ENCODE measurements around the gene GIPC1. TPM values are rescaled to one million over a fixed set of nuclear protein-coding genes. Genes with fewer than 3 reads are reported as not detected.

The GIPC1 gene
- total RNA-seq, result 79.0 and 100 TPM in 2 replicates

GRCh38 chr19:14496029-14496833 is at the start of gene GIPC1:
Gene GIPC1 (minus strand): TSS chr19:14496127. CDS start chr19:14482976, 13,151 bp downstream.

GRCh38 chr19:14529254-14530004 is 33.5 kb upstream of the GIPC1 start, which contains the start of gene TECR:
Gene TECR (plus strand): TSS chr19:14529594. CDS start chr19:14529697, 103 bp downstream.

GRCh38 chr19:14517840-14518505 is 22.0 kb upstream of the GIPC1 start, which contains the start of gene DNAJB1:
Gene DNAJB1 (minus strand): TSS chr19:14518397. CDS start chr19:14518349, 48 bp downstream.

GRCh38 chr19:14475251-14476073 is 20.5 kb downstream of the GIPC1 start, which contains the start of gene PTGER1:
Gene PTGER1 (minus strand): TSS chr19:14475354. CDS start chr19:14474320, 1,034 bp downstream.

GRCh38 chr19:14432791-14433553 is 63.0 kb downstream of the GIPC1 start, which contains the start of gene PKN1:
Gene PKN1 (plus strand): TSS chr19:14433306. CDS start chr19:14433522, 216 bp downstream.

Other genes starting within 250 kb of the GIPC1 start
- gene ADGRE5, start 114.7 kb downstream of the GIPC1 start, total RNA-seq, result 46.1 and 97.0 TPM in 2 replicates
- gene DDX39A, start 76.8 kb downstream of the GIPC1 start, total RNA-seq, result 32.0 and 41.0 TPM in 2 replicates
- 119 and 243 TPM in 2 replicates for gene PKN1, start 62.8 kb downstream of the GIPC1 start, total RNA-seq
- 4.4 and 7.9 TPM in 2 replicates for gene PTGER1, start 20.8 kb downstream of the GIPC1 start, total RNA-seq
- 50.8 and 66.4 TPM in 2 replicates for gene DNAJB1, start 22.3 kb upstream of the GIPC1 start, total RNA-seq
- 26.3 and 28.5 TPM in 2 replicates for gene TECR, start 33.5 kb upstream of the GIPC1 start, total RNA-seq
- 108 and 130 TPM in 2 replicates for gene NDUFB7, start 75.9 kb upstream of the GIPC1 start, total RNA-seq
- gene CLEC17A, start 87.0 kb upstream of the GIPC1 start, total RNA-seq, result 0.13 and 0.23 TPM in 2 replicates
- gene ADGRE3, start 178.7 kb upstream of the GIPC1 start, total RNA-seq, result not detected in 2 replicates
- 22.5 and 27.1 TPM in 2 replicates for gene ZNF333, start 193.9 kb upstream of the GIPC1 start, total RNA-seq

Measured in smooth muscle cell of the pulmonary artery (primary cell).